B cell (primary cell): ENCODE data around the gene SPDYE16. TPM values are rescaled to one million over a fixed set of nuclear protein-coding genes. Genes with fewer than 3 reads are reported as not detected.

Experiments used
- ATAC-seq: fragments of 200-7000 bp; cut with Tn5 transposase; one replicate; pipeline ENCODE4 v1.10.0; 2021; ENCODE audit warnings: low read depth, mild to moderate bottlenecking, moderate number of reproducible peaks, moderate library complexity
- CTCF ChIA-PET: fragments of 350-600 bp; sonication (Branson Sonifier 250); formaldehyde crosslinking; loops from one replicate; lab custom pipeline; 2021; ENCODE audit warnings: antibody characterized with exemption, inconsistent platforms; lab: Charles Lee
- POLR2A ChIA-PET: fragments of 350-600 bp; sonication (Branson Sonifier 250); formaldehyde crosslinking; loops from one replicate; lab custom pipeline; 2021; ENCODE audit warnings: antibody characterized with exemption; lab: Charles Lee
- DNase-seq: peaks from one replicate; pipeline ENCODE4 v3.0.0; 2013
- H2AFZ ChIP-seq: 2 replicates; pipeline ENCODE4 v1.6.1; 2012; ENCODE audit warnings: mild to moderate bottlenecking, low read depth, low read length; ENCODE audit not compliant: insufficient read depth, poor library complexity, severe bottlenecking
- H3K27ac ChIP-seq, 2 donors: 1 replicate in 1 of 2; 2 replicates in 1 of 2; pipeline ENCODE4 v1.5.1; 2012 to 2013; ENCODE audit warnings: low read length in 2 of 2, mild to moderate bottlenecking in 2 of 2, moderate library complexity in 1 of 2
- H3K27me3 ChIP-seq, 4 experiments: fragments of 200-600 bp in 1 of 4; sonication (generic) in 1 of 4; replicated peaks in 1 of 4; 1 replicate in 2 of 4; 2 replicates in 2 of 4; pipeline versions ENCODE4 v1.6.1 to v1.7.0; 2013 to 2016; ENCODE audit warnings: low read length in 3 of 4, mild to moderate bottlenecking in 2 of 4, mixed read lengths in 1 of 4, moderate library complexity in 1 of 4; ENCODE audit not compliant: insufficient read depth in 4 of 4, control insufficient read depth in 3 of 4; ENCODE audit errors: control extremely low read depth in 1 of 4
- H3K36me3 ChIP-seq, 2 experiments: replicated peaks in 1 of 2; 1 replicate in 1 of 2; 2 replicates in 1 of 2; pipeline versions ENCODE4 v1.6.1 to v1.7.1; 2013; ENCODE audit warnings: low read length in 1 of 2; ENCODE audit not compliant: insufficient read depth in 2 of 2, control insufficient read depth in 1 of 2; ENCODE audit errors: control extremely low read depth in 1 of 2, extremely low read depth in 1 of 2
- H3K4me1 ChIP-seq, 2 donors: fragments of 200-600 bp in 1 of 2; sonication (generic) in 1 of 2; 1 replicate in 1 of 2; 2 replicates in 1 of 2; pipeline versions ENCODE4 v1.5.1 to v1.6.1; 2013 to 2017; ENCODE audit warnings: low read length in 2 of 2; ENCODE audit not compliant: control insufficient read depth in 2 of 2, insufficient read depth in 2 of 2
- H3K4me2 ChIP-seq: replicated peaks from 2 replicates; pipeline ENCODE3; 2012; ENCODE audit warnings: mild to moderate bottlenecking, low read depth, low read length; ENCODE audit not compliant: poor library complexity, severe bottlenecking
- H3K4me3 ChIP-seq, 5 experiments: fragments of 200-600 bp in 1 of 5; sonication (generic) in 1 of 5; 1 replicate in 3 of 5; 2 replicates in 2 of 5; pipeline versions ENCODE4 v1.5.1 to v1.7.0; 2011 to 2016; ENCODE audit warnings: low read length in 4 of 5, mild to moderate bottlenecking in 4 of 5, low read depth in 2 of 5, control low read depth in 1 of 5, moderate library complexity in 1 of 5; ENCODE audit not compliant: insufficient read depth in 1 of 5; ENCODE audit errors: control extremely low read depth in 1 of 5, extremely low read depth in 1 of 5
- H3K79me2 ChIP-seq: fragments of 200-600 bp; sonication (generic); one replicate; pipeline ENCODE4 v1.6.0; 2016; ENCODE audit warnings: low read length; ENCODE audit not compliant: control insufficient read depth, insufficient read depth
- H3K9ac ChIP-seq: fragments of 200-600 bp; sonication (generic); 2 replicates; pipeline ENCODE4 v1.6.1; 2017; ENCODE audit warnings: mild to moderate bottlenecking, low read length, moderate library complexity
- H3K9me3 ChIP-seq, 3 donors: one replicate each; pipeline versions ENCODE4 v1.6.1 to v1.7.1; 2013; ENCODE audit warnings: low read length in 2 of 3; ENCODE audit not compliant: control insufficient read depth in 2 of 3, insufficient read depth in 1 of 3; ENCODE audit errors: control extremely low read depth in 1 of 3
- H4K20me1 ChIP-seq: 2 replicates; pipeline ENCODE4 v1.6.0; 2012; ENCODE audit warnings: mild to moderate bottlenecking, low read length; ENCODE audit not compliant: insufficient read depth, control insufficient read depth, poor library complexity, severe bottlenecking
- H3K27ac Mint-ChIP-seq: one replicate; pipeline ENCODE4 v1.8.0; 2021; ENCODE audit warnings: mixed read lengths
- H3K27me3 Mint-ChIP-seq: one replicate; pipeline ENCODE4 v1.8.0; 2021; ENCODE audit warnings: mixed read lengths
- H3K4me1 Mint-ChIP-seq: one replicate; pipeline ENCODE4 v1.8.0; 2021; ENCODE audit warnings: mixed read lengths
- H3K4me3 Mint-ChIP-seq: one replicate; pipeline ENCODE4 v1.8.0; 2021; ENCODE audit warnings: mixed read lengths
- H3K9me3 Mint-ChIP-seq: one replicate; pipeline ENCODE4 v1.8.0; 2022; ENCODE audit warnings: mixed read lengths; ENCODE audit not compliant: insufficient read depth
- CTCF ChIP-seq: fragments of 200-600 bp; IDR thresholded peaks from one replicate; pipeline ENCODE4 v1.8.0; 2022; ENCODE audit warnings: antibody characterized with exemption, mild to moderate bottlenecking
- EZH2 ChIP-seq: IDR thresholded peaks from 2 replicates; pipeline ENCODE4 v1.6.1; 2012; ENCODE audit warnings: borderline replicate concordance, low read depth, mild to moderate bottlenecking, moderate library complexity, low read length; ENCODE audit not compliant: insufficient read depth, poor library complexity, severe bottlenecking
- WGBS: methylation state at CpG from one replicate; pipeline ENCODE4 v1.1.5; 2013; ENCODE audit warnings: missing lambda C conversion rate; ENCODE audit not compliant: insufficient coverage; 5-methylcytosine and 5-hydroxymethylcytosine counted together
- intact Hi-C: fragments of 100-400 bp; cut with micrococcal nuclease; formaldehyde crosslinking; loops from one replicate; pipeline ENCODE4 v1.10.0; 2022
- polyA plus RNA-seq: library from polyadenylated mRNA; depleted of rRNA; stranded (reverse); fragments of >200 nt; gene quantifications from 2 replicates; pipeline ENCODE4 v1.2.3, GENCODE V29; 2012
- total RNA-seq, 2 donors: library from RNA; stranded (reverse); fragments of 120-200 nt in 1 of 2; gene quantifications; 1 replicate in 1 of 2; 2 replicates in 1 of 2; pipeline versions ENCODE4 v1.2.3 to v1.2.4, GENCODE V29; 2013 to 2022

The SPDYE16 gene
- total and polyA plus RNA-seq, 2 donors (not counting 1 experiment from before 2014, with no cell fraction given), result 0.34 to 0.69 TPM

- Histone ChIP-seq H4K20me1 (no peaks in the 10 kb centered on the region), H3K4me2 (peak overlapping the region; percentile 42), H3K27ac (no peak overlapping the region), H3K4me3 (no peak overlapping the region), H3K4me1 (peaks cover 0 to 3% of the 10 kb centered on the region in 2 donors), H3K27me3 (peaks cover 0 to 4% (median 0%) of the 10 kb centered on the region in 4 experiments), H3K36me3 (no peaks in the 10 kb centered on the region), H3K9ac (no peak overlapping the region), H3K9me3 (no peaks in the 10 kb centered on the region), H2AFZ (peak overlapping the region; percentile 42), H3K79me2 (no peaks in the 10 kb centered on the region)
- TF ChIP-seq EZH2 (no peak), CTCF (no peak)
- H3K4me3 Mint-ChIP-seq, result no peak overlapping the region
- ChIA-PET CTCF (no interaction called here), POLR2A (no interaction called here)
- H3K27ac Mint-ChIP-seq, result no peak overlapping the region
- 14% methylated on average over 32 of the region's 32 CpGs for WGBS
- H3K4me1 Mint-ChIP-seq, result no peaks in the 10 kb centered on the region
- no peaks in the 10 kb centered on the region for H3K27me3 Mint-ChIP-seq
- H3K9me3 Mint-ChIP-seq, result no peaks in the 10 kb centered on the region
- peak; percentile 50 for DNase-seq
- ATAC-seq, result no peak
- intact Hi-C loops, result no loop called here
These were observed 27.1 kb downstream of the SPDYE16 start for GRCh38 chr7:76515999-76516443.

GRCh38 chr7:76514926-76515771, 27.9 kb downstream of the SPDYE16 start:
- H3K4me3 ChIP-seq, result no peak overlapping the region
- H3K9me3 ChIP-seq, result no peaks in the 10 kb centered on the region
- no peak overlapping the region for H3K9ac ChIP-seq
- H3K9me3 Mint-ChIP-seq, result no peaks in the 10 kb centered on the region
- CTCF ChIA-PET, result no interaction called here
- H3K4me1 Mint-ChIP-seq, result no peaks in the 10 kb centered on the region
- POLR2A ChIA-PET, result no interaction called here
- H3K27ac Mint-ChIP-seq, result no peak overlapping the region
- no peak for ATAC-seq
- intact Hi-C loops, result no loop called here
- no peak overlapping the region for H3K4me3 Mint-ChIP-seq
- H3K36me3 ChIP-seq, result no peaks in the 10 kb centered on the region
- no peak overlapping the region for H2AFZ ChIP-seq
- peaks cover 0 to 4% (median 0%) of the 10 kb centered on the region in 4 experiments for H3K27me3 ChIP-seq
- H3K4me1 ChIP-seq, result peaks cover 0 to 3% of the 10 kb centered on the region in 2 donors
- H3K4me2 ChIP-seq, result no peak overlapping the region
- H3K79me2 ChIP-seq, result no peaks in the 10 kb centered on the region
- DNase-seq, result peak; percentile 4
- TF ChIP-seq EZH2 (no peak), CTCF (no peak)
- H3K27me3 Mint-ChIP-seq, result no peaks in the 10 kb centered on the region
- WGBS, result 90% methylated on average over 2 of the region's 16 CpGs
- no peaks in the 10 kb centered on the region for H4K20me1 ChIP-seq
- no peak overlapping the region for H3K27ac ChIP-seq
